ENCODE results near the gene TUBA3D.
"Not testable (repeated sequence)": the region's sequence is repeated elsewhere in the genome, so short reads cannot be mapped to it uniquely, and the experiment has no call there.

GRCh38 chr2:131528981-131529863 is 53.3 kb downstream of the TUBA3D start:
- not testable (repeated sequence) for TF ChIP-seq CTCF (IDR thresholded peaks at IDR 0.05); CBX8 (IDR thresholded peaks at IDR 0.05); JUN (IDR thresholded peaks at IDR 0.05); SMC3 (IDR thresholded peaks at IDR 0.05); HOXA7 (CRISPR knock-in tag; IDR thresholded peaks at IDR 0.05); HDAC2 (IDR thresholded peaks at IDR 0.05); RNF2 (IDR thresholded peaks at IDR 0.05; ENCODE audit: borderline replicate concordance, low read depth); POLR2A (IDR thresholded peaks at IDR 0.05; ENCODE audit: low read length); EP300 (IDR thresholded peaks at IDR 0.05)

All from A549 (cell line).